Left ventricle myocardium superior (tissue), 1 donor: ENCODE results near the gene SPECC1. TPM values are rescaled to one million over a fixed set of nuclear protein-coding genes. Genes with fewer than 3 reads are reported as not detected.
"Not testable (repeated sequence)": the region's sequence is repeated elsewhere in the genome, so short reads cannot be mapped to it uniquely, and the experiment has no call there.

ENCODE experiments used
- ATAC-seq: fragments of 200-7000 bp; cut with Tn5 transposase; one replicate; pipeline ENCODE4 v1.9.1; 2020; ENCODE audit warnings: mild to moderate bottlenecking, moderate library complexity
- DNase-seq: peaks from one replicate; pipeline ENCODE4 v3.0.0-alpha.2; 2020
- intact Hi-C: fragments of 100-400 bp; cut with micrococcal nuclease; formaldehyde crosslinking; loops from one replicate; pipeline ENCODE4 v1.11.0; 2022
- total RNA-seq: library from RNA; stranded (reverse); fragmentation: NEBNext Ultra II Directional; extraction: Animal tissue kit (Norgen Biotek cat#: 25700); gene quantifications from one replicate; pipeline ENCODE4 v1.2.1, GENCODE V29; 2021
- donor health status: DM: no; HTN: yes; CAD: no; lungs with severe emphysema.

Gene SPECC1
- total RNA-seq, 1 donor from 2014 or later = 10.3 TPM

GRCh38 chr17:20010099-20010863, 1.1 kb downstream of the SPECC1 start:
- DNase-seq (peak; percentile 47), ATAC-seq (peak; percentile 72)
- intact Hi-C loops = no loop called here

- DNase-seq (no peak), ATAC-seq (no peak)
- intact Hi-C loops = no loop called here
Measured at GRCh38 chr17:20010936-20011335, 1.8 kb downstream of the SPECC1 start.

- ATAC-seq = no peak
- intact Hi-C loops = no loop called here
- no peak for DNase-seq
Measured at GRCh38 chr17:20012017-20012536, 2.9 kb downstream of the SPECC1 start.

- DNase-seq, intact Hi-C loops, ATAC-seq: not testable (repeated sequence)
Measured at GRCh38 chr17:20016475-20016992, 7.4 kb downstream of the SPECC1 start.

- DNase-seq (no peak), ATAC-seq (no peak)
- intact Hi-C loops = no loop called here
Measured at GRCh38 chr17:20022701-20023100, 13.5 kb downstream of the SPECC1 start.

GRCh38 chr17:20026960-20027359, 17.8 kb downstream of the SPECC1 start:
- ATAC-seq (no peak), DNase-seq (no peak)
- intact Hi-C loops = no loop called here

- intact Hi-C loops = no loop called here
- no peak for DNase-seq
- ATAC-seq = no peak
Measured at GRCh38 chr17:20028443-20028842, 19.3 kb downstream of the SPECC1 start.

- no peak for DNase-seq
- ATAC-seq = no peak
- intact Hi-C loops = no loop called here
Measured at GRCh38 chr17:20032636-20033035, 23.5 kb downstream of the SPECC1 start.

GRCh38 chr17:20033415-20033814, 24.3 kb downstream of the SPECC1 start:
- intact Hi-C loops = no loop called here

GRCh38 chr17:20035501-20035900, 26.3 kb downstream of the SPECC1 start:
- ATAC-seq (no peak), DNase-seq (no peak)
- intact Hi-C loops = no loop called here

More at GRCh38 chr17:20033415-20033814, 24.3 kb downstream of the SPECC1 start:
- no peak for DNase-seq
- ATAC-seq = no peak

GRCh38 chr17:20037286-20037685, 28.1 kb downstream of the SPECC1 start:
- ATAC-seq, DNase-seq, intact Hi-C loops: not testable (repeated sequence)

- DNase-seq (no peak), ATAC-seq (no peak)
- intact Hi-C loops = no loop called here
Measured at GRCh38 chr17:20039037-20039436, 29.9 kb downstream of the SPECC1 start.

GRCh38 chr17:20040216-20040615, 31.1 kb downstream of the SPECC1 start:
- intact Hi-C loops = no loop called here
- ATAC-seq (no peak), DNase-seq (no peak)

GRCh38 chr17:20043021-20043420, 33.9 kb downstream of the SPECC1 start:
- intact Hi-C loops = no loop called here
- no peak for ATAC-seq
- DNase-seq = no peak

- DNase-seq (no peak), ATAC-seq (no peak)
- intact Hi-C loops = no loop called here
Measured at GRCh38 chr17:20045476-20045875, 36.3 kb downstream of the SPECC1 start.

GRCh38 chr17:20046629-20047028, 37.5 kb downstream of the SPECC1 start:
- no peak for ATAC-seq
- intact Hi-C loops = no loop called here
- DNase-seq = no peak

GRCh38 chr17:20051624-20052023, 42.5 kb downstream of the SPECC1 start:
- intact Hi-C loops = no loop called here
- ATAC-seq = no peak
- no peak for DNase-seq

GRCh38 chr17:20053361-20053964, 44.3 kb downstream of the SPECC1 start:
- ATAC-seq (no peak), DNase-seq (no peak)
- intact Hi-C loops = no loop called here

- ATAC-seq (no peak), DNase-seq (no peak)
- intact Hi-C loops = no loop called here
Measured at GRCh38 chr17:20059728-20060188, 50.6 kb downstream of the SPECC1 start.
